Nephron (organoid): ENCODE data around the gene ICOS.

Experiments used
- H3K27ac Mint-ChIP-seq, 3 experiments: 2 replicates each; pipeline ENCODE4 v1.8.0; 2020; ENCODE audit warnings: mixed read lengths in 3 of 3, mild to moderate bottlenecking in 2 of 3, moderate library complexity in 1 of 3
- H3K27me3 Mint-ChIP-seq: 2 replicates; pipeline ENCODE4 v1.8.0; 2021; ENCODE audit warnings: low read depth, mild to moderate bottlenecking, moderate library complexity, mixed read lengths
- H3K36me3 Mint-ChIP-seq: 2 replicates; pipeline ENCODE4 v1.8.0; 2020; ENCODE audit warnings: low read depth, mixed read lengths
- H3K4me1 Mint-ChIP-seq: 2 replicates; pipeline ENCODE4 v1.8.0; 2020; ENCODE audit warnings: mixed read lengths
- H3K4me3 Mint-ChIP-seq, 3 experiments: 2 replicates each; pipeline ENCODE4 v1.8.0; 2020; ENCODE audit warnings: mild to moderate bottlenecking in 3 of 3, mixed read lengths in 3 of 3, moderate library complexity in 2 of 3
- H3K9me3 Mint-ChIP-seq: 2 replicates; pipeline ENCODE4 v1.8.0; 2020; ENCODE audit warnings: mixed read lengths
- TF ChIP-seq, protein P1 (sequence below), 3 experiments: fragments of 200-600 bp; sonication (generic); IDR thresholded peaks; one replicate each; pipeline ENCODE4 v1.5.0; 2021; ENCODE audit warnings: antibody characterized with exemption in 3 of 3; ENCODE audit not compliant: unreplicated experiment in 3 of 3

Gene ICOS, protein sequence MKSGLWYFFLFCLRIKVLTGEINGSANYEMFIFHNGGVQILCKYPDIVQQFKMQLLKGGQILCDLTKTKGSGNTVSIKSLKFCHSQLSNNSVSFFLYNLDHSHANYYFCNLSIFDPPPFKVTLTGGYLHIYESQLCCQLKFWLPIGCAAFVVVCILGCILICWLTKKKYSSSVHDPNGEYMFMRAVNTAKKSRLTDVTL

GRCh38 chr2:203936535-203936934 is at the start of gene ICOS:
TSS of gene ICOS (plus strand) at chr2:203936763. CDS start at chr2:203936815, 52 bp downstream.
- Mint-ChIP-seq H3K27me3 (no peaks in the 10 kb centered on the region), H3K4me3 (no peak within 1 kb of the TSS), H3K4me1 (no peaks in the 10 kb centered on the region), H3K27ac (no peak within 1 kb of the TSS), H3K36me3 (no peaks in the 10 kb centered on the region), H3K9me3 (no peaks in the 10 kb centered on the region)
- TF ChIP-seq, protein P1, sequence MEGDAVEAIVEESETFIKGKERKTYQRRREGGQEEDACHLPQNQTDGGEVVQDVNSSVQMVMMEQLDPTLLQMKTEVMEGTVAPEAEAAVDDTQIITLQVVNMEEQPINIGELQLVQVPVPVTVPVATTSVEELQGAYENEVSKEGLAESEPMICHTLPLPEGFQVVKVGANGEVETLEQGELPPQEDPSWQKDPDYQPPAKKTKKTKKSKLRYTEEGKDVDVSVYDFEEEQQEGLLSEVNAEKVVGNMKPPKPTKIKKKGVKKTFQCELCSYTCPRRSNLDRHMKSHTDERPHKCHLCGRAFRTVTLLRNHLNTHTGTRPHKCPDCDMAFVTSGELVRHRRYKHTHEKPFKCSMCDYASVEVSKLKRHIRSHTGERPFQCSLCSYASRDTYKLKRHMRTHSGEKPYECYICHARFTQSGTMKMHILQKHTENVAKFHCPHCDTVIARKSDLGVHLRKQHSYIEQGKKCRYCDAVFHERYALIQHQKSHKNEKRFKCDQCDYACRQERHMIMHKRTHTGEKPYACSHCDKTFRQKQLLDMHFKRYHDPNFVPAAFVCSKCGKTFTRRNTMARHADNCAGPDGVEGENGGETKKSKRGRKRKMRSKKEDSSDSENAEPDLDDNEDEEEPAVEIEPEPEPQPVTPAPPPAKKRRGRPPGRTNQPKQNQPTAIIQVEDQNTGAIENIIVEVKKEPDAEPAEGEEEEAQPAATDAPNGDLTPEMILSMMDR (IDR thresholded peaks at IDR 0.05; ENCODE audit: unreplicated experiment in 3 of 3): no peak

- no peaks in the 10 kb centered on the region for H3K9me3 Mint-ChIP-seq
- no peaks in the 10 kb centered on the region for H3K36me3 Mint-ChIP-seq
- peak overlapping the region in 2 of 3 experiments; percentile 9 to 43 for H3K27ac Mint-ChIP-seq
- peaks cover 28% of the 10 kb centered on the region for H3K4me1 Mint-ChIP-seq
- TF ChIP-seq, protein P1 (IDR thresholded peaks at IDR 0.05; ENCODE audit: unreplicated experiment in 3 of 3): no peak
- H3K4me3 Mint-ChIP-seq: no peak overlapping the region
- peaks cover 7% of the 10 kb centered on the region for H3K27me3 Mint-ChIP-seq
Measured at GRCh38 chr2:203887677-203888076, 48.9 kb upstream of the ICOS start.

DNA sequence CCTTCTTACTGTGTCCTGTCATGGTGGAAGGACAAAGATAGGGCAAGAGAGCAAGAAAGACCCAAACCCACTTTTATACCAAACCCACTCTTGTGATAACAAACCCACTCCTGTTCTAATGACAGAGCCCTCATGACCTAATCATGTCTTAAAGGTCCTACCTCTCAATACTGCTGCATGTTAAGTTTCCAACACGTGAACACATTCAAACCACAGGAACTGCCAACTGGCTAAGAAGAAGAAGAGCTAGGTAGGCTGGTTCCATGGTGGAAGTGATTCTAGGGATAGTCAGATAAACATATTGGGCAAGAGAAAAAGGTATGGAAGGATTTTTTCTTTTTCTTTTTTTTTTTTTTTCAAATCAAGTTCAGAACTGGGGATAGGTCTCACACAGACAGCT is 47.0 kb upstream of the ICOS start:
- no peak overlapping the region for H3K4me3 Mint-ChIP-seq
- peaks cover 40% of the 10 kb centered on the region for H3K4me1 Mint-ChIP-seq
- no peak overlapping the region for H3K27ac Mint-ChIP-seq
- no peaks in the 10 kb centered on the region for H3K36me3 Mint-ChIP-seq
- peaks cover 7% of the 10 kb centered on the region for H3K27me3 Mint-ChIP-seq
- H3K9me3 Mint-ChIP-seq: no peaks in the 10 kb centered on the region
- TF ChIP-seq, protein P1 (IDR thresholded peaks at IDR 0.05; ENCODE audit: unreplicated experiment in 3 of 3): no peak

DNA sequence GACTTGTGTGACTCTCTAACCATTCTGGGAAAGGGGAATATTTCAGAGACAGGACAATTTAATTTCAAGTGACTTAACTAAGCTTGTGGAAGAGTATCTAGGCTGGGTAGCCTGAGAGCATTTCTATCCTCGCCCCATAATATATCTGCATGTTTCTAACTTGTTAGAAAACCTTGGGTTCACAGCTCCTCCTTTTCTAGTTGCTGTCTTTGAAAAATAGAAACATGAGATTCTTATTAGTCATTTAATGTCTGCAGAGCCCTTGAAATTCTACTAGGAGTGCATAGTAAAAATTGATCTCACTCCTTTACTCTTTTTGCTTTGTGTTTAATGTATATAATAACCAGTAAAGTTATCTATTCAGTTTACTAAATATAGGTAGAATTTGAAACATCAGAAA is 46.6 kb upstream of the ICOS start:
- TF ChIP-seq, protein P1 (IDR thresholded peaks at IDR 0.05; ENCODE audit: unreplicated experiment in 3 of 3): no peak
- H3K36me3 Mint-ChIP-seq: no peaks in the 10 kb centered on the region
- H3K4me1 Mint-ChIP-seq: peaks cover 40% of the 10 kb centered on the region
- no peak overlapping the region for H3K27ac Mint-ChIP-seq
- no peak overlapping the region for H3K4me3 Mint-ChIP-seq
- no peaks in the 10 kb centered on the region for H3K9me3 Mint-ChIP-seq
- H3K27me3 Mint-ChIP-seq: peaks cover 7% of the 10 kb centered on the region

DNA sequence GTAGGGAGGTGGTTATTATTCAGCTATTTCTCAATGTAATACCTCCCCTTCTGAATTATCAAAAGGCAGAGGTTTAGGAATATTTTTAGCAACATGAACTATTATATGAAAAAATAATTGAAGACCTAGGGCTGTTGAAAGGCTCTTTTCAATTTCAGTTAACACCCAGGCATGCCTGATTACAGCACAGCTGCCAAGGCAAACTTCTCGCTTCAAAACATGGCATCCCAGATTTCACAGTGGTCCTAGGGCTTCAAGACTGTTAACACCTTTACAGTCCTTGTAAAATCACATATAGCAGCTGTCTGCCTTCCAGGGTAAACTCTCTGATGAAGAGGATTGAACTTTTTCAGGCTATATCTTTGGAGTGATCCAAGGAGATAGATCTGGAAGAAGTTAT is 45.8 kb upstream of the ICOS start:
- no peak overlapping the region for H3K27ac Mint-ChIP-seq
- TF ChIP-seq, protein P1 (IDR thresholded peaks at IDR 0.05; ENCODE audit: unreplicated experiment in 3 of 3): no peak
- no peak overlapping the region for H3K4me3 Mint-ChIP-seq
- H3K4me1 Mint-ChIP-seq: peaks cover 40% of the 10 kb centered on the region
- H3K9me3 Mint-ChIP-seq: no peaks in the 10 kb centered on the region
- H3K27me3 Mint-ChIP-seq: peaks cover 3% of the 10 kb centered on the region
- no peaks in the 10 kb centered on the region for H3K36me3 Mint-ChIP-seq

- H3K27ac Mint-ChIP-seq: no peak overlapping the region
- no peaks in the 10 kb centered on the region for H3K9me3 Mint-ChIP-seq
- H3K4me1 Mint-ChIP-seq: peaks cover 40% of the 10 kb centered on the region
- H3K27me3 Mint-ChIP-seq: peaks cover 3% of the 10 kb centered on the region
- H3K4me3 Mint-ChIP-seq: no peak overlapping the region
- TF ChIP-seq, protein P1 (IDR thresholded peaks at IDR 0.05; ENCODE audit: unreplicated experiment in 3 of 3): no peak
- no peaks in the 10 kb centered on the region for H3K36me3 Mint-ChIP-seq
Measured at GRCh38 chr2:203891474-203891873, 45.1 kb upstream of the ICOS start.
